ES-I3 (cell line): Measurements from ENCODE around the gene MEGF11.
"Not testable (repeated sequence)": the region's sequence is repeated elsewhere in the genome, so short reads cannot be mapped to it uniquely, and the experiment has no call there.

ENCODE experiments used
- H3K36me3 ChIP-seq: 2 replicates; pipeline ENCODE4 v1.6.1; 2013; ENCODE audit warnings: mild to moderate bottlenecking, low read length, control low read depth, moderate library complexity; ENCODE audit not compliant: insufficient read depth
- H3K4me1 ChIP-seq: 2 replicates; pipeline ENCODE4 v1.6.1; 2013; ENCODE audit warnings: mild to moderate bottlenecking, control low read depth, low read length; ENCODE audit not compliant: insufficient read depth
- H3K9ac ChIP-seq: 2 replicates; pipeline ENCODE4 v1.6.1; 2013; ENCODE audit warnings: low read depth, mild to moderate bottlenecking, low read length, moderate library complexity
- H3K9me3 ChIP-seq: 2 replicates; pipeline ENCODE4 v1.6.1; 2013; ENCODE audit warnings: mild to moderate bottlenecking, low read length, moderate library complexity; ENCODE audit not compliant: control insufficient read depth, insufficient read depth

MEGF11 gene

GRCh38 chr15:66288093-66288492 is 34.5 kb upstream of the MEGF11 start:
- Histone ChIP-seq H3K9me3 (no peaks in the 10 kb centered on the region), H3K9ac (no peak overlapping the region), H3K4me1 (no peaks in the 10 kb centered on the region), H3K36me3 (no peaks in the 10 kb centered on the region)

GRCh38 chr15:66287461-66288057 is 34.0 kb upstream of the MEGF11 start:
- H3K9ac ChIP-seq = no peak overlapping the region

GRCh38 chr15:66285533-66286280 is 32.2 kb upstream of the MEGF11 start:
- Histone ChIP-seq H3K9ac (no peak overlapping the region), H3K4me1 (no peaks in the 10 kb centered on the region), H3K36me3 (no peaks in the 10 kb centered on the region), H3K9me3 (no peaks in the 10 kb centered on the region)

More at GRCh38 chr15:66287461-66288057, 34.0 kb upstream of the MEGF11 start:
- Histone ChIP-seq H3K4me1 (no peaks in the 10 kb centered on the region), H3K36me3 (no peaks in the 10 kb centered on the region), H3K9me3 (no peaks in the 10 kb centered on the region)

DNA sequence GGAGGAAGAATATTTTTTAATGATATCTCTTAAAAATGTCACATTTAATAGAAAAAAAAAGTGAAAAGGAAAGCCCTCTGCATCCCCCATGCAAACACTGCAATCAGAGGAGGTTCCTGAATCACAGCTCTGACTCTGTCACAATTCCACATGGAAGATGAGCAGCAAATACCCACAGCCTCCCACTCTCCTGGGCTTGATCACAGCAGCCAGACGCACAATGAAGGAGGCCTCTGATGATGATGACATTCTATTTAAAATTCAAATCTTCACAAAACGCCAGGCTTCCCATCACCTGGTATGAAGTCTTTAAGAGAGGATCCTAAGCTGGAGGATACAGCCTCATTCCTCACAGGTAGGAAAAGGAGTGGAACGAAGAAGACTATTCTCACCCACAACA is 30.7 kb upstream of the MEGF11 start:
- Histone ChIP-seq H3K36me3 (no peaks in the 10 kb centered on the region), H3K9ac (no peak overlapping the region)

GRCh38 chr15:66278671-66279070 is 25.1 kb upstream of the MEGF11 start:
- H3K36me3 ChIP-seq = no peaks in the 10 kb centered on the region
- no peak overlapping the region for H3K9ac ChIP-seq
- no peaks in the 10 kb centered on the region for H3K4me1 ChIP-seq
- H3K9me3 ChIP-seq = no peaks in the 10 kb centered on the region

More for the DNA sequence above, 30.7 kb upstream of the MEGF11 start:
- Histone ChIP-seq H3K4me1 (no peaks in the 10 kb centered on the region), H3K9me3 (no peaks in the 10 kb centered on the region)

DNA sequence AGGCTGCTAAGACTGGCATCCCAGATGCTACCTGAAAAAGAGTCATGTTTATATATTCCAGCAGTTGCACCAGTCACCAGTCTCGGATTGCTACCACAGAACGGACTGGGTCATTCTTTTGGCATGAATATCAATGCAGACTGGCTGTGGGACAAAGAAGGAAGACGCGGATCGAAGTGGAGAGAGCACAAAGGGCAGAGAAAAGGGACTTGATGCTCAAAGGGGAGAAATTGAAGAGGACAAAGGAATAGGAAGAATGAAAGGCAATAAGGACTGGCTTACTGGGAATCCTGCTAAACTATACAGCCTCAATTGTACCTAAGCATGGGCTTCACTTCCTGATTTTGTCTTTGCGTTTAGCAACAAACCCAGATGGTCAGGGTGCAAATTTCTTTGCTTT is 24.5 kb upstream of the MEGF11 start:
- no peak overlapping the region for H3K9ac ChIP-seq
- no peaks in the 10 kb centered on the region for H3K4me1 ChIP-seq
- H3K36me3 ChIP-seq = no peaks in the 10 kb centered on the region
- H3K9me3 ChIP-seq = no peaks in the 10 kb centered on the region

DNA sequence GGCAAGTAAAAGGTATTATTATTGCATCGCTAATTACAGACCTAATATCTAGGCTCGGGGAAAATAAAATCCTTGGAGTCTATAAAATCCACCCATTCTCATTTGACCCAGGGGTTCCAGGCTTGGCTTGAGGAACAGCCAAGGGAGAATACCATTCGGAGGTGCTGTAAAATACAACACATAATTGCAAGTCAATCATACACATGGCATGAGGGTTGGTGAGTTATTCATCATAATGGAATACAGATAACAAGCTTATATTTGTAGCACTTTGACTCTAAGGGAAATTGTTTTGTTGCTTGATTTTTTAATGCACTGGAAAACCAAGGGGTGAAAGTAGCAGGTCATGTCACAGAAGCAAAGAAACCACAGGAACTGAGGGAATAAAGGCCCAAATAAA is 23.0 kb upstream of the MEGF11 start:
- Histone ChIP-seq H3K36me3 (no peaks in the 10 kb centered on the region), H3K9ac (no peak overlapping the region), H3K9me3 (no peaks in the 10 kb centered on the region), H3K4me1 (no peaks in the 10 kb centered on the region)

DNA sequence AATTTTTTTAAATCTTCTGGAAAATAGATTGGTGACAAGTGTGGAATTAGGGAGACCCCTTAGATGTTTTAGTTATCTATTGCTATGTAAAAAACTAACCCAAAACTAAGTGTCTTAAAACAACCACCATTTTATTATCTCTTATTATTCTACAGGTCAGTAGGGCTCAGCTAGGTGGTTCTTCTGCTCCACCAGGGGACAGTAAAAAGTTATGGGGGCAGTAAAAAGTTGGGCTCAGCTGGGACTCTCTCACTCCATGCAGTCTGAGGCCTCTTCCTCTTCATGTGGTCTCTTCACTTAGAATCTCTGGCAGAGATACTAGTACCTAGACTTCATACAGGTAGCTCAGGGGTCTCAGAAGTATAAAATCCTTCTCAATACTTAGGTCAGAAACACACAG is 21.8 kb upstream of the MEGF11 start:
- Histone ChIP-seq H3K36me3 (no peaks in the 10 kb centered on the region), H3K9ac (no peak overlapping the region), H3K4me1 (no peaks in the 10 kb centered on the region), H3K9me3 (no peaks in the 10 kb centered on the region)

DNA sequence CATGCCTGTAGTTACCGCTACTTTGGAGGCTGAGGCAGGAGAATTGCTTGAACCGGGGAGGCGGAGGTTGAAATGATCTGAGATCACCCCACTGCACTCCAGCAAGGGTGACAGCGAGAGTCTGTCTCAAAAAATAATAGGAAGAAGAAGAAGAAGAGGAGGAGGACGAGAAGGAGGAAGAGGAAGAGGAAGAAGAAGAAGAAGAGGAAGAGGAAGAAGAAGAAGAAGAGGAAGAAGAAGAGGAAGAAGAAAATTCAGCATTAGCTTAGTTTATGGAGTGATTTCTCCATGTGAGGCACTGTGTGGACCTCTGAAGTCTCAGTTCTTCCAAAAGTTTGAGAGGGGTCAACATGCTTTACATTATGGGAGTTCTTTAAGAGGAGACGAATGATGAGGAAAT is 17.4 kb upstream of the MEGF11 start:
- no peak overlapping the region for H3K9ac ChIP-seq

DNA sequence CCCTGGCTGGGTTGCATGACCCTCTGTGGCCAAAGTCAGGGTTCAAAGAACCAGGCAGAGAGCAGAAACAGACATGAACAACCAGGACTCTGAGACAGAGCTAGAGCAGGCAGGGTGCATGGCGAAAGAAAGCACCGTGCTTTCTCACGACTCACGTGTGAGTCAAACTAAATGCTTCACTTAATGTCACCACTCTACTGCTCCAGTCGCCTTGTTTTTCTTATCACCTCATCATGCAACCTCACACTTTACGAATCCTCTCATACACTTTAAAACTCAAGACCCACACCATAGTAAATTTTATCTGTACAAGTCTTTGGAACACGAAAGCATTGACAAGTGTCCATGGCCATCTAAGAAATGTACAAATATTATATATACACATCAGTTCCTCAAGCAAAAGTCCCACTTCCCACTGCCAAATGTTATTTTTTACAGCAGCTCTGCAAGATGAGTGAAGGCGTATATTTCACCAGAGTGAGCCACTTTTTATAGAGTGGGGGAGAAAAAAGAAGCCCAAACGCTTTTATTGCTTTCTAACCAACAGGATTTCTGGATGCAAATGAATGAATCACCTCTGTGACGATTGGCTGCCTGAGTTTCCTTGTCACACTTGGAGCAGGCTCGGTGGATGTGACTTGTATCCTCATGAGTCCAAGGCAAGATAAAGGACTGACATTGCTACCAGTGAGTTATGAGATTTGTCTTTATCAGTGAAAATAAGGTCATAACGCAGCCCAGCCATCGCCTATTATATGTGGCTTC is 16.0 kb upstream of the MEGF11 start:
- H3K36me3 ChIP-seq = no peaks in the 10 kb centered on the region
- peaks cover 10% of the 10 kb centered on the region for H3K4me1 ChIP-seq
- no peaks in the 10 kb centered on the region for H3K9me3 ChIP-seq
- H3K9ac ChIP-seq = no peak overlapping the region; the same call in 1 of the 2 replicates

More for the DNA sequence above, 17.4 kb upstream of the MEGF11 start:
- peaks cover 10% of the 10 kb centered on the region for H3K4me1 ChIP-seq
- H3K36me3 ChIP-seq = no peaks in the 10 kb centered on the region
- no peaks in the 10 kb centered on the region for H3K9me3 ChIP-seq

DNA sequence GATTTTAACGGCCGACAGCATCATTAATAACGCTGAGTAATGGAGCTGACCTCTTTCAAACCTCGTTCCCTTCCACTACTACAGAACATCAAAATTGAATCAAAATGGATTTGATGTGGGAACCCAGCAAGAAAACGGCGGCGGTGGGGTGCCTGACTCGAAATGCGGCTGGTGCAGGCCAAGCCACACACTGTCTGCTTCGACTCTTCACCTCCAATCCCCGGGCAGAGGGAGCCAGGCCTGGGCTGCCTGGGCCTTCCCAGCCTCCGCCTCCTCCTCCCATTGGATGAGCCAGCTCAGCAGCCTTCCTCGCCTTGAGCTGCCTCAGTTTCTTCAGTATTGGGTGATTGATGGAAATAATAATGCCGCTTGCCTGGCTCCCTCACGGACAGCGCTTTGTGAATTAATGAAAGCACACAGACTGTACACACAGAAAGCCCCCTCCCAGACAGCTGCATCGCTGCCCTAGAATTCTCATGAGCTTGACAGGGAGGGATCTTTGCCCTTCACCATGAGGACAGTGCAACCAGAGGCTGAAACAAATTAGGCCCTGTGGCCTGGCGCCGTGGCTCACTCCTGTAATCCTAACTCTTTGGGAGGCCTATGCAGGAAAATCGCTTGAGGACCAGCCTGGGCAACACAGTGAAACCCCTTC is 11.4 kb upstream of the MEGF11 start:
- Histone ChIP-seq H3K4me1 (peaks cover 9% of the 10 kb centered on the region), H3K36me3 (no peaks in the 10 kb centered on the region), H3K9ac (no peak overlapping the region), H3K9me3 (no peaks in the 10 kb centered on the region)

DNA sequence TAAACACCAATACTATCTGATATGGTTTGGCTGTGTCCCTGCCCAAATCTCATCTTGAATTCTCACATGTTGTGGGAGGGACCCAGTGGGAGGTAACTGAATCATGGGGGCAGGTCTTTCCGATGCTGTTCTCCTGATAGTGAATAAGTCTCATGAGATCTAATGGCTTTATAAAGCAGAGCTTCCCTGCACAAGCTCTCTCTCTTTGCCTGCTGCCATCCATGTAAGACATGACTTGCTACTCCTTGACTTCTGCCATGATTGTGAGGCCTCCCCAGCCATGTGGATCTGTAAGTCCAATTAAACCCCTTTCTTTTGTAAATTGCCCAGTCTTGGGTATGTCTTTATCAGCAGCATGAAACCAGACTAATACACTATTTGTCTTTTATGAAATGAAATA is 9.3 kb upstream of the MEGF11 start:
- H3K36me3 ChIP-seq, H3K9ac ChIP-seq, H3K9me3 ChIP-seq, H3K4me1 ChIP-seq: not testable (repeated sequence)

DNA sequence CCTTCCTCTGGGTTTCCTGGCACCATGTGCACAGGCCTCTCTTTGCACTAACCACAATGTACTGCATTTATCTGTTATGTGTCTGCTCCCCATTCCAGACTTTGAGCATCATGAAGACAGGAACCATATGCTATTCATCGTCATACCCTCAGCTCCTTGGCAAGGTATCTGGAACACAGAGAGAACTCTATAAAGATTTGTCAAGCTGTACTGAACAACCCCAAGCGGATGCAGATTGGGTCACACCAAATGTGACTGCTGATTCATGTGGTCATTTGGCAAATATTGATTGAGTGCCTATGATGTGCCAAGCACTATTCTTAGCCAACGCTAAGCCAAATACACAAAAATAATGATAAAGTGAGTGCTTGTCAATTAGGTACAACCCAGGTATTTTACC is 7.5 kb upstream of the MEGF11 start:
- H3K4me1 ChIP-seq = no peaks in the 10 kb centered on the region
- no peaks in the 10 kb centered on the region; the same call in 1 of the 2 replicates for H3K9me3 ChIP-seq
- no peaks in the 10 kb centered on the region for H3K36me3 ChIP-seq
- H3K9ac ChIP-seq = no peak overlapping the region

DNA sequence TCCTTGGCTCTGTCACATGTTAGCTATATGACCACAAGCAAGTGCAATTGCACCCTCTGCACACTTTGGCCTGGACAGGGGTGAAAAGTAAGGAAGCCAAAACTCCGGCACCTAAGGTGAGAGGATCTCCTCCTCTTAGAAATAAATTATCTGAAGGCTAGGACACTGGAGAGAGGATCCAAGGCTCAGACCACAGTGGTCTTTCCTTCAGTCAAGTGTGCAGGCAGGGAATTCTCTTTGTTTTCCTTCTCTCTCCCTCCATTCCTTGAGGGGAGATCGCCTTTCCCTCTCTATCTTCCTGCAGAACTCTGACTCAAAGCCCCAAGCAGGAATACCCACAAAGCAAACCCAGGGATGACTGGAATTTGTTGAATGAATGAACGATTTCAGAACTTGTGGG is 3.1 kb upstream of the MEGF11 start:
- H3K9me3 ChIP-seq = no peaks in the 10 kb centered on the region; the same call in 1 of the 2 replicates

More for the DNA sequence above, 3.1 kb upstream of the MEGF11 start:
- Histone ChIP-seq H3K4me1 (no peaks in the 10 kb centered on the region), H3K9ac (no peak overlapping the region), H3K36me3 (no peaks in the 10 kb centered on the region)
